Activated CD4-positive, CD25-positive, alpha-beta regulatory T cell (primary cell): ENCODE results near the gene SCARB1.

Experiments
- DNase-seq, 4 experiments: peaks; one replicate each; lab custom pipeline; 2025; lab: John Stamatoyannopoulos, UW

The SCARB1 gene

DNA sequence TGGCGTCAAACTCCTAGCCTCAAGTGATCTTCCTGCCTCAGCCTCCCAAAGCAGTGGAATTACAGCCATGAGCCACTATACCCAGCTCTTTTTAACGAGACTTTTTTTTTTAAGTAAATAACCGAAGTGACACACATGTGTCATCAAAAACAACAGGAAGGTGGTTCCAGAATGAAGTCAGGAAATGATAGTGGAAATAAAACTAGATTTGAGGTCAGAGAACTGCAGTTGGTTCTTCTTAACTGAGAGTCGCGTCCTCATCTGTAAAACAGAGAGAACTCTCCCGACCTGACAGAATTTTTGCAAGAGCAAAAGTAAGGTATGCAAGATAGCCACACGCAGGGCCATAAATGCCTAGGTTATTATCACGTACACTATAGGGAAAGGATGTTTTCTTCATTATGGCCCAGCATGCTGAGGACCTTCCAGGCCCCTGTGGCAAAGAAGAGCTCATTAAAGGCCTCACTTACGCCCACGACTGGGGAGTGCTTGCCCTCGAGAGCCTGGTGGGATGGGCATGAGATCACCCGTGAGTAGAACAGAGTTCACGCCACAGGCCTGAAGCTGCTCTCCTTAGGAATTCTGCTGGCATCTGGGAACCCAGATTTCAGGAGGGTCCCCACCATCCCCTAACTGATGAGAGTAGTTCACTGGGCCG lies 67.2 kb downstream of the SCARB1 start:
- no peak for DNase-seq

DNA sequence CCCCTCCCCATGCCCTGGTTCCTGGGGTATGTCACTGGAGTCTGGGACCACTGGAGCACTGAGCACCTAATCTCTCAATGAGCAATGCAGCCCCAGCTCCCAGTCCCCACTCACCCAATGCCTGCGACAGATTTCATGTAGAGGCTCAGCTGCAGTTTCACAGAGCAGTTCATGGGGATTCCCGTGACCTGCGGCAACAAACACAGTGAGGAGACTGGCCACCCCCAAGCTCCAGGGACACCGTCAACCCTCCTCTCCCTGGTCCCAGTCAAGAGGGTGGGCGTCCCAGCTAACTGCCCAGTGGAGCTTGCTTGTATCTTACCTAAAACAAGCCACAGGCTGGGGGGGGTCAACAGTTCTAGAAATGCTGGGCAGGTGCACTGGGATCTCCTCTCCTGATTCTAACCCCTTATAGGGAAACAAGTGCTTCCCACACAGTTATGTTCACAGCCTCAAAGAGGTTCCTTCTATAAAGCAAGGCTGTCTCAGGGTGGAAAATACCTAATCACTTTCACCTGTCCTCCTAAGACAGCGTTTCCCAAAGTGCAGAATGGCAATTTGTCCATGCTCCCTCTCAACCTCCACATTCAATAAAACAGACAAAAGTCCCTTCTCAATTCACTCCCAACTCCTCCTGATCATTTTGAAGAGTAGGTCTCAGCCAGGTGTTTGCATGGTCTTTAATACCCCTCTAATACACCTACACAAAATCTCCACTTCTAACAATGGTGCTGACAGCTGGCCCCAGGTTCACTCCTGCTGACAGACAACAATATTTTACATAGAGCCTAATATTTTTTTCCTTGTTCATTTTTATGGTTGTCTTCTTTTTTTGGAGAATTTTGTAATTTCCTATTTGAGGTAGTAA lies 68.3 kb downstream of the SCARB1 start:
- no peak for DNase-seq

DNA sequence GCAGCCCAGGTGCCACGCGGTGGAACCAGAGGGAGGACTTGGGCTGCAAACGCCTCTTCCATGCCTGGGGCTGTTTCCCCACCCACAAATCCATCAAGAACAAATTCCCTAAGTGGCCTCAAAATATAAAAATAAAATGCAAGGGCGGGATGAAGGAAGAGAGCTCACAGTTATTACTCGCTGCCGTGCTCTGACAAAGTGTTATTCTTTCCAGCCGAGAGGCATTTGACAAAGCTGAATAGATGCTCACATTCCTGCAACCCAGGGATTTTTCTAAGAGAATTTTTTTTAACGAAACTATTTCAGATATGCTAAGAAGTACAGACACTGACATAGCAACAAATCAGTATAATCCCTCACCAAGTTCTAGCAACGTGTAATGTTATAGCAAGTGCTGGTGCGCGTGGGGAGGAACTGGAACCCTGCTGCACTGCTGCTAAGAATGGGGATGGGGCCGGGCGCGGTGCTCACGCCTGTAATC lies 70.7 kb downstream of the SCARB1 start:
- DNase-seq, result no peak

DNA sequence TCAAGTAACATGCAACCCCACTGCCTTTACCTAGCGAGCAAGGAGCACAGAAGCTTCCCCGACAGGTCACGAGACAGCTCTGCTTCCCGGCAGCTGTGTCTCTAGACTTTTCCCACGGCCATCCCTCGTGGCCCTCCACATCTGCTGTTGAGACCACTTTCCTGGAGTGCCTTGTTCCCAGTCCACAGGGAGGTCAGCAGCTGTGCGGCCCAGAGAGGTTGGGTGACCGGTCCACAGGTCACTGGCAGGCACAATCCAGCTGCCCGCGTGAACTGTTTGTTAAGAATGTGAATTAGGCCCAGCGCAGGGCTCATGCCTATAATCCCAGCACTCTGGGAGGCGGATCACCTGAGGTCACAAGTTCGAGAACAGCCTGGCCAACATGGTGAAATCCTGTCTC lies 71.5 kb downstream of the SCARB1 start:
- DNase-seq, result no peak

DNA sequence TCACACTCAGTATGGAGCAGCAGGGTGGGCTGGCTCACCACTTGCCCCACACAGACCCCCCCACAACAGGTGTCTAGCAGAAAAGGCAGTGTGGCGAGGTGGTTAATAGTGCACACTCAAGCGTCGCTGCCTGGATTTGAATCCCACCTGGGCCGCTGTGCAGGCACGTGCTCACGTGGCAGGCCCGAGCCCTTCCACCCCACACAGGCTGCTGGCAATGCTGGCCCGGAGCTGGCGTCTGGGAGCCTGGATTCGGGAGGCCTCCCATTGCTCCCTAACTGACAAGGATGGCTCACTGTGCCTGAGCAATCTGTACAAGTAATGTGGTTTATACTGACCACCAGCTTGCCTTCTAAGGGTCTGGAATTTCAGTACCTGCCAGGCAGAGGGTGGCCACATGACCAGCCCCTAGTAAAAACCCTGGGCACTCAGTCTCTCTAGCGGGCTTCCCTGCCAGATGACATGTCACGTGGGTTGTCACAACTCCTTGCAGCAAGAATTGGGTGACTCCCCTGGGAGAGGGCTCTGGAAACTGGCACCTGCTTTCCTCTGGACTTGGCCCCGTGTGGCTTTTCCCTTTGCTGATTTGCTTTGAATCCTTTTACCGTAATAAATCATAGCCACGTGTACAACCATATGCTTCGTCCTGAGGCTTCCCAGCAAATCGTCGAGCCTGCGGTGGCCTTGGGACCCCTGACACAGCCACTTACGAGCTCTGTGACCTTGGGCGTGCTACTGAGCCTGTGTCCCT lies 72.8 kb downstream of the SCARB1 start:
- DNase-seq, result no peak

DNA sequence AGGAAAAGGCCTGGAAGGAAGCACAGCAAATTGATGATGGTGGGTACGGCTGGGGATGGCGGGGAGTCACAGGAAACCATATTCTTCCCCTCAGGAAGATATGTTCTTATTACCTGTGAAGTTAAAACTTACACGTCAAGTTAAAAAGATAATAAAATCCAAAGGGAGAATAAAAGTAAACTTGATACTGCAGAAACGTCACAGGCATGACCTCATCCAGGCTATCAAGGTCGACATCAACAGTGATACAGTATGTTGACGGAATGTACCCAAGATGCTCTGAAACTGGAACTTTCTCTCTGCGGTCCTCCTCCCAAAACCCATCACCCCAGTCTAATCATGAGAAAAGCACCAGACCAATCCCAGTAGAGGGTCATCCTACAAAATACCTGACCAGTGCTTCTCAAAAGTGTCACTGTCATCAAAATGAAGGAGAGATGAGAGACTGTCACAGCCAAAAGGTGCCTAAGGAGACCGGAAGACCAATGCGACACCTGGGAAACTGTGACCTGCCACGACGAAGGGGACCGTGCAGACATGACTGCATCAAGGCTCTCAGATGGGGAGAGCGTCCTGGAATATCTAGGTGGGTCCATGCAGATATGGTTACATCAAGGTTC lies 74.6 kb downstream of the SCARB1 start:
- no peak for DNase-seq

DNA sequence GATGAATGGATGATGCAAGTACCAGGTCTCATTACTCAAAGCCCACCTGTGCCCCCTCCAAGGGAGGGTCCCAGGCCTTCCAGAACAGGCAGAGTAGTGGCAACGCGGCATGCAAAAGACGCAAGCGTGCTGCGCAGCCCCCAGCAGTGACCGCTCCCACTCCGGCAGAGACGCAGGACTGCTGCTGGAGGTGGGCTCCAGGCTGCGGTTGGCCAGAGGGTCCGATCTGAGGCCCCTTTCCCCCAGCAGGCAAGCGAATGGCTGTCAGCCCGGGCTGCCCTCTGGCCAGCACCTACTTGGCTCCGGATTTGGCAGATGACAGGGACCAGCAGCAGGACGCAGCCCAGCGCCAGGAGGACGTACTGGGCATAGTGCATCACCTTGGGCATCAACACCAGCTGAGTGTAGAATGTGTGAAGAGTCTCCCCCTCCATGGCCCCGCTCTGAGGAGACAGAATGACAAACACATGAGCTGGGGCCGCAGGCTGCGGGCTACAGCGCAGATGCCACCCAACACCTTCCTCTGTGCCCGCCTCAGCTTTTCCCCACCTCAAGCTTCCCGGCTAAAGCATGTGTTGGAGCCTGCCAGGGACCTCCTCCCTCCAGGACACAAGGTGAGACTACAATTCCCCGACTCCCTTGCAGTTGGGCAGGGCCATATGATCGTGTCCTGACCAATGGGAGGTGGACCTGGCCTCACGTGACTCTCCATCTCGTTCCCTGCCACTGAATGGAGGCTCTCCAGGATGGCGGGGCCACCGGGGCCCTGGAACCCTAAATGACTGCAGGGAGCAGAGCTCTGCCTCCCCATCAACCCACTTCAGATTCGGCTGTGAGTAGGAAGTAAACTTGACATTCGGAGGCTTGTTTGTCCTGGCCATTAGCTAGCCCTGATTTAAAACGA lies 77.4 kb downstream of the SCARB1 start:
- DNase-seq, result no peak

DNA sequence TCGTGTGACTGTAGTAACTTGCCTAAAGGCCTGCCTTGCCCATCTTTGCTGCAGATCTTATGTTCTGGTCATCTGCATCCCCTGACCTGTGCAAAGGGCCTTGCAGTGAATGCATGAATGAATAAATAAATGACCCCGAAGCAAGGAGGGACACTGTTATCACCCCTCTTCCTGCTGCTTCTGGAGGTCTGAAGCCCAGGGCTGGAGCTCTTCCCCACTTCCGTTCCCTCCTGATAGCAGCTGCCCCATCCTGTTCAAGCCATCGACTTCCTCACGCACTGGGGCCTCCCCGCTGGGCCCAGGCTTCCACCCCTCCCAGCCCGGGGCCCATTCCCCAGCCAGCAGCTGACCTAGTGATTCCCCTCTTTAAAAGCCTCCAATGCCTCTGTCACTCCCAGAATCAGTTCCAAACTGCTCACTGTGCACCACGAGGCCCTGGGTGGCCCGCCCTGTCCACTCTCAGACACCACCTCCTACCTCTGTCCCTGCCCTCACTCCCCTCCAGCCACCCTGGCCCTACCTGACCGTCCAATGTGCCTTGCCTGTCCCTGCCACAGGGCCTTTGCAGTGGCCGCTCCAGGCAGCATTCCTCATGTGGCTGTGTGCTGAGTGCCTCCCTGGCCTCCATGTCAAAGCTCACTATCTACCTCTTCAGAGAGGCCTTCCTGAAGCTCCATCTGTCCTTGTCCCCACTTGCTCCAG lies 78.6 kb downstream of the SCARB1 start:
- DNase-seq, result no peak

DNA sequence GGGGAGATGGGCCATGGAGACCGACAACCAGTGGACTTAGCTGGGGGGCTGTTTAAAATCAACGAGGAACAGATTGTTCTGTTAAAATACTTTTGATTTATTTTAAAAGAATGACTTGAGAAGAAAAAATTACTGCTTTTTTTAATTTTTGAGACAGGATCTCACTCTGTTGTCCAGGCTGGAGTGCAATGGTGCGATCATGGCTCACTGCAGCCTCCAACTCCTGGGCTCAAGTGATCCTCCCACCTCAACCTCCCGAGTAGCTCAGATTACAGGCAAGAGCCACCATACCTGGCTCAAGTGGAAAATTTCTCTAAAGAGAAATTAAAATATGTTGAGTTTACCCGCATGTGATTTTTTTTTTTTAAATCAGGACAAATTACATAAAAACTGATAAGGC lies 80.6 kb downstream of the SCARB1 start:
- no peak for DNase-seq

DNA sequence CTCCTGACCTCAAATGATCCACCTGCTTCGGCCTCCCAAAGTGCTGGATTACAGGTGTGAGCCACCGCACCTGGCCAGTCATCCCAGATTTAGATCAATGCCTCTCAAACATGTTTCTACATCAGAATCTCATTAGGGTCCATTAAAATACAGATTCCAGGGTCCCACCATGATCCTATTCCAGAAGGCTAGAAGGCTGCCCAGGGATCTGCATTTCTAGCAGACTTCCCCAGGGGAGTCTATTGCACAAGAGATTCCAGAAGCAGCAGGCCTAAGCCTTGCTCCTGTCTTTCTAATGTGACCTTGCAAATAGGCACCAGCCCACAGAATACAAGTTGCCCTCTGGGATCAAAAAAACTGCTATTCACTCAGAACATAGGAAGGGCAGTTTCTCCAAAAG lies 81.5 kb downstream of the SCARB1 start:
- DNase-seq, result no peak

DNA sequence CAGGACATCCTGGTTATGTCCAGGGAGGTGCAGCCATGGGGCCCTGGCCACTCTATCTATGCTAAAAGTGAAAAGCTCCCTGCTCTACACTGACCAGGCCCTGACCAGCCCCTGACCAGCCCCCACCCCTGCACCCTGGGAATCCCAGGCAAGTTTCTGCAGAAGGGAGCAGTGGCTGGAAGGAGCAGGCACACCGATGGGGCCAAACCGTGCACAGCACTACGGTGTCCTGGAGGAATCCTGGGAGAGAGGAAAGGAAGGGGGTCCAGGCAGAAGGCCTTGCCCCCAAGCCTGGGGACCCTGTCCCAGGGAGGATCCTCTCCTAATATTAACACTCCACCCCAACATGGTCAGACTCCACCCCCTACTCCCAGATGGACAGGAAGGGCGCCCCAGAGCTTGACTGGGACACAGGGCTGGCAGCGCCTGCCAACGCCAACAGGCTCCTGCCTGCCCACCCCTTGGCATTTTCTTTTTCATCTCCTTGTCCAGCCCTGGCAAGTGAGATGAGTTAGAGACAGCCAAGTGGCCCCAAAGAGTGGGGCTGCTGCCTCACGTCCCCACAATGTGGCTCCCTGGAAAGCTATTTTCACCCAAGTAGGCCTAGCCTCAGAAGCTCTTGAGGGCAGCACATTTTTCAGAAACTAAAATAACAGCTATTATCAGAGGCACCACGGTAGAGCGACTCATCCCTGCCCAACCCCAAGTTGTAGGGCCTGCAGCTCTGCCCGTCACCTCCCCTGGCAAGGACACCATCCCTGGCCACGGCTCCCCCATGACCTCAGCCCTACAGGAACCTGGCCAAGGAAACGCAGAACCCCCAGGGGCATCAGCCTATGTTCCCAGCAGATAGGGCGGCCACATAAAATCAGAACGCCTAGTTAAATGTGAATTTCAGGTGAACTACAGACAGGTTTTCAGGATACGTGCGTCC lies 82.6 kb downstream of the SCARB1 start:
- no peak for DNase-seq

DNA sequence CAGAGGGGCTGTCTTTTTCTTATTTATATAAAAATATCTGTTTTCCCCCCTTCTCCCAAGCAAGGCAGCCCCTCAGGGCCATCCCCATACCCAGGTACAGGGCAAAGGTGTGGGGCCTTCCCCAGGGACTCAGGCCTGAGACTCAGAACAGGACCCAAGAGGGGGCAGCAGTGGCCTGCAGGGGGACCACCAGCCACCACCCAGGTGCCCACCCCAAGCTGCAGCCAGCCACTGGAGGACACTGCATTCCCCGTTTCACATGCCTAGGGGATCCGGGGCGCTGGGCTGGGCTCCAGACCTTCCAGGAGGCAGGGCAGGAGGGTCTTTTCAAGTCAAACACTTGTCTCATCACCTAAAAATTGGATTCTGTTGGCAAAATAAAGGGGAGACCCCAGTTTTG lies 83.3 kb downstream of the SCARB1 start:
- DNase-seq, result no peak

DNA sequence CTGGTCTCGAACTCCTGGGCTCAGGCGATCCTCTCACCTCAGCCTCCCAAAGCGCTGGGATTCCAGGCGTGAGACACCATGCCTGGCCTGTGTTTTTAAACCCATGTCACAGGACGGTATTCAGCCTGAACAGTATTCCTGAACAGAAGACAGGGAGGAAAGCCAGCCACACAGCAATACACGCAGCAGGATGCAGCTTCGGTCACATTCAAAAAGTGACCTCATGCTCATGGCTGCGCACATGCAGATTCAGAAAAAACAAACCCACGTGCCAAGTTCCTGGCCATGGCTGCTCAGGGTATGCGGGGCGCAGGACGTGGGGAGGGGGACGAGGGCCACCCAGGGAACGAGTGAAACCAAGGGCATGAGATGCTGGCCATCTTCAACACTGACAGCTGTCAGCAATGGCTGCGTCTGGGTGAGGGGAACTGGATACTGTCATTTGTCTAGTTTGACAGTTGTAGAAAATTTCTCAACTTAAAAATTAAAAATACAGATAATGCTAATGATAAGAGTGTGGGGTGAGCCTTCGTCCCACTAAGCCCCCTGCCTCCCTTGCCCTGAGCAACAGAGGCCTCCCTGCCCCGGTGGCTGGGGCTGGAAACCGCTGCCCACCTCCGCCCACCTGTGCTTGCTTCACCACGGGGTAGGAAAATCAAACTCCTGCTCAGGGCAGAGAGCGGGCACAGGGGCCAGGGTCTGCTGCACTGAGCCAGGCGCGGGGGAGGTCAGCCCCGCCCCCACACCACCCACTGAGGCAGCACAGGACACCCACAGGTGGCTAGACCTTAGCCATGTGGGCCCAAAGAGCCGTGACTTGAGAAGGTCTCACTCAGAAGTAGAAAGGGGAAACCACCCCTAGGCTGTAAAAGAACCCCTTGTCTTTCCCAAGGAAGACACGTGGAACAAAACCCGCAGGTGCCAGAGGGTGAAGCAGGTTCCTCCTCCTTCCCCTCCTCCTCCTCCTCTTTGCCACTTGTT lies 84.2 kb downstream of the SCARB1 start:
- no peak for DNase-seq

DNA sequence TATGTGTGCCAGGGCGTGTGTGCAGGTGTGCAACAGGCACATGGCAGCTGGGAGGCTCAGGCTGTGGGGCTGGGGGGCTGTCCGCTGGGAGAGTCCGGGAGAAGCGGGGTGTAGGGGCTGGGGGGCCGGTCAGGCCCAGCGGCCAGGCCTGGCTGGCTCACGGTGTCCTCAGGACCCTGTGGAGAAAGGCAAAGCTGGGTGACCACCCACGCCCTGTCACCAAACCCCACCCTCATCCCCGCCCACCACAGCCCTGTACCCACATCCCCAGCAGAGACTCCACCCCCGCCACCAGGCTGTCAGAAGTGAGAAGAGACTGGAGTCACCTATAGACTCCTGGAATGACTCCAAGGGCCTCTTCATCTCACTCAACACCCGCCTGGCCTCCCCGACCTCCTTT lies 85.3 kb downstream of the SCARB1 start:
- DNase-seq, result no peak

DNA sequence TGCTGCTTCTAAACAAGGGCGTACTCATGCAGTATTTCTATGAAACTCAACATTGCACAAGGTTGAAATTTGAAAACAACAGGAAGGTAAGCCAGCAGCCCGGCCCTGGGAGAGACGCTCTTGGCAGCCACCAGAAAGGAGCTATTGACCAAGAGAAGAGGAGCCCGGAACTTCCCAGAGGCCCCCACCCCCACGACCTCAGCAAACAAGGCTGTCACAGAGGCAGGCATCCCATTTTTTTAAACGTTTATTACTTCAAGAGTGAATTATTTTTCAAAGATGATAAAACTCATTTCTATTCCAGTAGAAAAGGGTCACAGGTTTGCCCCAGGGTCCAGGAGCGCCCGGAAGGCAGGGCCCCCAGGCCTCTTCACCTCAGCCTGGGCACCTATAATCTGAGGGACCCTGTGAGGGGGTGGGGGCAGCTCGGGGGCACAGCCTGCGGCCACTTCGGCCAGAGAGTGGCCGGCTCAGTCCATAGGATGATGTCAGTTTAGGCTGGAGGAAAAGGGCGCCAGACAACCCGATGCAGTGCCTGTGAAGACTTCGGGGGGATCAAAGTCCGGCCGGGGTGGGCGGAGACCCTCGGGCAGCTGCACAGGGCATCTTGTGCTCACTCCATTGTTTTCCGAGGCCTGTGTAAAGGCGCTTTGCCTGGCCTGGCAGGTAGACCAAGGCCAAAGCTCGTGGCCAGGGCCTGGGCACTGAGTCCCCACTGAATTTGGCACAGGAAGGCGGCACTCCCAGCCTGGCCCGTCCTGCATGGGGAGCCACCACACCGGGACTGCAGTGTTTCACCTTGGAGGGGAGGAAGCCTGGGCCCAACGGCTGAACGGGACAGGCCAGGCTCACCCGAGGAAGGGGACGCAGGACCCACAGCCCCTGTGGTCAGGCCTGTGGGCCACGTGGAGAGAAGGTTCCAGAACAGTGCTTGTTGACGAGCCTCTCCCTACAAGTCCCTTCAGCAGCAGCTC lies 86.0 kb downstream of the SCARB1 start:
- no peak for DNase-seq

DNA sequence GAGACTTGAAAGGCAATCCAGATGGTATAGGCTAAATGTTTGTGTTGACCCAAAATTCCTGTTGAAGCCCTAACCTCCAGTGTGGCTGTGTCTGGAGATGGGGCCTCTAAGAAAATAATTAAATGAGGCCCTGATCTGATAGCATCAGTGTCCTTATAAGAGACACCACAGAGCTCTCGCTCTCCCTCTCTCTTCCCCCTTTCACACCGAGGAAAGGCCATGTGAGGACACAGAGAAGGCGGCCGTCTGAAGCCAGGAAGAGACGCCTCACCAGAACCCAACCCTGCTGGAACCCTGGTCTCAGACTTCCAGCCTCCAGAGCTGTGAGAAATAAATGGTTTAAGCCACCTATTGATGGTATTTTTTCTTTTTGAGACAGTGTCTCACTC lies 87.5 kb downstream of the SCARB1 start:
- DNase-seq, result no peak
